NCI-H345 (cell line): ENCODE measurements around the gene RASAL2.
A peak's percentile ranks its signal among the peaks of the same experiment; 100 is the strongest.

Source experiments
- DNase-seq: peaks from one replicate; lab custom pipeline; 2025; lab: John Stamatoyannopoulos, UW

The RASAL2 gene

GRCh38 chr1:178283409-178283808 lies 189.5 kb downstream of the RASAL2 start:
- DNase-seq: no peak

- DNase-seq: no peak
These were observed 190.2 kb downstream of the RASAL2 start for GRCh38 chr1:178284058-178284457.

- DNase-seq: no peak
These were observed 197.3 kb downstream of the RASAL2 start for GRCh38 chr1:178291166-178291565.

- no peak for DNase-seq
These were observed 200.8 kb downstream of the RASAL2 start for GRCh38 chr1:178294654-178295053.

- no peak for DNase-seq
These were observed 206.4 kb downstream of the RASAL2 start for GRCh38 chr1:178300352-178300699.

GRCh38 chr1:178301141-178301540 lies 207.2 kb downstream of the RASAL2 start:
- no peak for DNase-seq

GRCh38 chr1:178307264-178307663 lies 213.4 kb downstream of the RASAL2 start:
- DNase-seq: no peak

- no peak for DNase-seq
These were observed 214.5 kb downstream of the RASAL2 start for GRCh38 chr1:178308438-178308837.

- peak; percentile 69 for DNase-seq
These were observed 216.8 kb downstream of the RASAL2 start for GRCh38 chr1:178310685-178311105.

- DNase-seq: no peak
These were observed 217.3 kb downstream of the RASAL2 start for GRCh38 chr1:178311164-178311563.

GRCh38 chr1:178320280-178320982 lies 226.5 kb downstream of the RASAL2 start:
- DNase-seq: peak; percentile 3

GRCh38 chr1:178323067-178323466 lies 229.2 kb downstream of the RASAL2 start:
- no peak for DNase-seq

- no peak for DNase-seq
These were observed 230.1 kb downstream of the RASAL2 start for GRCh38 chr1:178324003-178324402.

GRCh38 chr1:178328728-178329127 lies 234.8 kb downstream of the RASAL2 start:
- DNase-seq: no peak

- no peak for DNase-seq
These were observed 236.2 kb downstream of the RASAL2 start for GRCh38 chr1:178330153-178330552.

- DNase-seq: no peak
These were observed 237.1 kb downstream of the RASAL2 start for GRCh38 chr1:178330848-178331497.

- DNase-seq: no peak
These were observed 241.5 kb downstream of the RASAL2 start for GRCh38 chr1:178335426-178335825.

- no peak for DNase-seq
These were observed 243.3 kb downstream of the RASAL2 start for GRCh38 chr1:178337091-178337706.

GRCh38 chr1:178339834-178340233 lies 245.9 kb downstream of the RASAL2 start:
- DNase-seq: no peak

- DNase-seq: no peak
These were observed 247.5 kb downstream of the RASAL2 start for GRCh38 chr1:178341261-178341956.

- DNase-seq: no peak
These were observed 248.8 kb downstream of the RASAL2 start for GRCh38 chr1:178342745-178343144.

GRCh38 chr1:178344513-178345091 lies 250.7 kb downstream of the RASAL2 start:
- no peak for DNase-seq
